HG03520 (cell line): Measurements from ENCODE around the gene ETV3.

Source experiments
- ATAC-seq: cut with Tn5 transposase; IDR thresholded peaks from one replicate; pipeline ENCODE4 v1.9.1; 2021; ENCODE audit warnings: mild to moderate bottlenecking, moderate library complexity; ENCODE audit not compliant: unreplicated experiment

Gene ETV3

DNA sequence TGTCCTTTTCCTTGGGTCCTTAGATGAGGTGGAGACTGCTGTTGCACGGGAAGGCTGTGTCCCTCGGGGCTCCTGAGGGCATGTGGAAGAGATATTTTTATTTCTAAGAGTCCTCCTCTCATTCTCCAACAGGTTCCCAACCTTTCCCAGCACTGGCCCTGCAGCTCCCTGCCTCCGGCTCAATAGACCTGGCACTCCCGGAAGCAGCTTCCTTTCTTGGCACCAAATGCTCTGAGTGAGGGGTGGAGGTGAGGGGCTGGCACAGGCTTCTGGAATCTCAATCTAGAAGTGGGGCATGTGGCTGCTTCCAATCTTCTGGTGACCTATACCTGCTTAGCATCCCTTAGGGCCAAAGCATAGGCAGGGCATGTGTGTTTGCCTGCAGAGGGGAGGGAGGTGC, 43.1 kb downstream of the ETV3 start:
- ATAC-seq, result no peak

- ATAC-seq, result no peak
These were observed 45.4 kb downstream of the ETV3 start for GRCh38 chr1:157092831-157093230.

DNA sequence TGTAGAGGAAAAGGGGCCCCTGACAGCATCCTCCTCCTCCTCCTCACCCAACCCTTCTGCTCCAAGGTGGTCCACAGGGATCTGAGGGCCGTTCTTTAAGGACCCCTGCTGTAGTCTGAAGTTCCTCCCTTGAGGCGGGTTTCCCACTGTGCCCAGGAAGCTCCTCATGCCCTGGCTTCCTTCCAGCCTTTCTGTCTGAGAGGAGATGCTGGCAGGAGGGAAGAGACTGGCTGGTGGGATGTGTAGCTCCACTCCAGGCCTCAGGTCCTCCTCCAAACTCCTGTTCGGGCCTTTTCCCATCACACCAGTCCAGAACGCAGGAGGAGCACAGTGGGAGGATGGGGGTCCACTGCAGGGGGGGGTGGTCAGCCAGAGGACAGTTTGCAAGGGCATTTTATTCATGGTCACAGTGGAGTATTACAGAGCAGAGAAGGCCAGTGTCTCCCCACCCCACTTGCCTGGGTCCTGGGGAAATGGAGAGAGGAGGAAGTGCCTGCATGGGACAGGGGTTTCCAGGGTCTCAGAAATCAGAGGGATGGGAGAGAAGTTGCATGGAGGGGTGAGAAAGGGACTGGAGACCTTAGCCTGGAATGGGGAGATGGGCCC, 46.4 kb downstream of the ETV3 start:
- ATAC-seq, result no peak

DNA sequence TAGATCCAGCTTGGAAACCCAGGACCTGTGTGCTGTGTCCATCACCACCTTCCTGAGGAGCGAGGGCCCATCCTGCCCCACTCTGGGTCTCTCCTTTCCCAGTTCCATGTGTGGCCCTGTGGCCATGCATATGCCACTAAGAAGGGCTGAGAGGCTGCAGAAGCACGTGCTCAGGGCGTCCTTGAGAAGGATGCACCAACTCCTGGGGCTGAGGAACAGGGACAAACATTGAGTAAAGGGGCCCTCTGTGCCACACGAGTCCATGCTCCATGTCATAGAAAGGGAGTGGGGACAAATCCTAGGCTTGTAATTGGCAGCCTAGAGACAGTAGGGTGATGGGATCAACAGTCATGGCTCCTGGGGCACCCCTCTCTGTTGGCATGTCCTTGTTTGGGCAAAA, 47.0 kb downstream of the ETV3 start:
- no peak for ATAC-seq

DNA sequence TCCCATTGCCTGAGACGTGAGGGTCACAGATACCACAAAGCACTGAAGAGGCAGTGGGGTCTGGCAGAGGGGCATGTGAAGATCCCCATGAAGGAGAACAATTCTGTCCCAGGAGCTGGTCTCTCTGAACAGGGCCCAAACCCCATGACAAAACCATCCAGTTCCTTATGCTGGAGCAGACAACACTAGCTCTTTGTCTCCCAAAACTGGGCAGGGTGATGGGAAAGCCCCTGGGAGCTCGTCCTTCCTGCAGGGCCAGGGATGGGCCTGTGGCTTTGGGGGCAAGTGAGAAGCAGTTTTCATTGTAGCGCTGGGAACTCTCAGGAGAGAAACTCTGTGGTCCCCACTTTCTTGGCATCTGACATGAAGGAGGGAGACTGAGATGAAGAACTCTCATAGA, 47.4 kb downstream of the ETV3 start:
- ATAC-seq, result no peak

DNA sequence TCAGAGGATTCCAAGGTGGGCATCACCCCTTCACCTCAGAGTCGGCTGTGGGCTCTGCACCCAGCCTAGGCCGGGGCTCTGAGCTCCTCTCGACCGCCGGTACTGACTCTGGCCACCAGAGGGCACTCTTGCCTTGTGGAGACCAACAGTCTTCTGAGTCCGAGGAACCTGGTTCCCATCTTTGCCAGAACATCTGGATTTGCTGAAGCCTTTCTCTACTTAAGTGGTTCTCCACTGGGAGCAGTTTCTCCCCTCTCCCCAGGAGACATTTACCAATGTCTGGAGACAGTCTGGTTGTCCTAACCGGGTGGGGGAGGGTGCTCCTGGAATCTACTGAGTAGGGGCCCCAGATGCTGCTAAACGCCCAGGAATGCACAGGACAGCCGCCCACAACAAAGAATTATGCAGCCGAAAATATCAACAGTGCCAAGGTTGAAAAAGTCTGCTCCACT, 48.0 kb downstream of the ETV3 start:
- no peak for ATAC-seq

- ATAC-seq, result no peak
These were observed 48.4 kb downstream of the ETV3 start for GRCh38 chr1:157089789-157090188.

- ATAC-seq, result no peak
These were observed 49.6 kb downstream of the ETV3 start for GRCh38 chr1:157088607-157089006.

- no peak for ATAC-seq
These were observed 51.2 kb downstream of the ETV3 start for GRCh38 chr1:157087030-157087429.

DNA sequence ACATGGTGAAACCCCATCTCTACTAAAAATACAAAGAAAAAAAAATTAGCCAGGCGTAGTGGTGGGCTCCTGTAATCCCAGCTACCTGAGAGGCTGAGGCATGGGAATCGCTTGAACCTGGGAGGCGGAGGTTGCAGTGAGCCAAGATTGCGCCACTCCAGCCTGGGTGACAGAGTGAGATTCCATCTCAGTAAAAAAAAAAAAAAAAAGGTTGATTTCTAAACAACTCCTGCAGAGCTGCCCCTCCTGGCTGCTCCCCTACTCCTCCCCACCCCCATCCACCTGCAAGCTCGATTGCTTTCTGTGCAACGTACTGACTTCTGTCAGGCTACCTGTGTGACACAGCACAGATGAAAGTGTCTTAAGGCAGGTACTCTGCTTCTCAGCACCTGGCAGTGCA, 51.9 kb downstream of the ETV3 start:
- ATAC-seq, result no peak

- ATAC-seq, result no peak
These were observed 52.8 kb downstream of the ETV3 start for GRCh38 chr1:157085421-157085820.

- ATAC-seq, result no peak
These were observed 53.5 kb downstream of the ETV3 start for GRCh38 chr1:157084720-157085119.

GRCh38 chr1:157081707-157082106, 56.5 kb downstream of the ETV3 start:
- ATAC-seq, result no peak

DNA sequence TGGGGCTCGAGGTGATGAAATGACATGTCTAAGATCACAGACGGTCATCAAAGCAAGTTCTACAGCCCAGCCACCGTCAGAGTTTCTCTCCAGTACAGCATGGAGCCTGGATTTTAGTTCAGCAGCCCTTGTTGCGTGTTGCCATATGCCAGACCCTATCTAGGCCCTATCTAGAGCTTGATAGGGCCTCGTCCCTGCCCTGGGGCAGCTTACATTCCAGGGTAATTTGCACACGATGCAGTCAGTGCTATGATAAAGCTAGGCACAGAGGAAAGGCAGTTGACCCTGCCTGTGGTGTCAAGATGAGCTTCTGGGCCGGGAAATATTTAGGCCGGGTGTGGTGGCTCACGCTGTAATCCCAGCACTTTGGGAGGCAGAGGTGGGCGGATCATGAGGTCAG, 57.5 kb downstream of the ETV3 start:
- no peak for ATAC-seq

DNA sequence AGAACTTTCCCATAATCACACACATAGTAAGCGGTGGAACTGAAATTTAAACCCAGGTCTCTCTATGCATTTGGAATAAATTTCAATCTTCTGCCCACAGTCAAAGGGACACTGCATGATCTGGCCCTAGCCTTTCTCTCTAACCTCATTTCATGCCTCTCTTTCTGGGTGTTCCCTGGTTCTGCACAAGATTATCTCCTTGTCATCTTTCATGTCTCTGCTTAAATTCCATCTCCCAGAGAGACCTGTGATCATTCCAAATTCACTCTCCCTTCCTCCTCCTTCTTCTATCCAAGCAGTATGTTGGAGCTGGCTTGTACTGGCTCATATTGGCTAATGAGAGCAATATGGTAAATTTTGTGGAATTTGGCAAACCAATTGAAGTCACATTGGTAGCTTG, 60.8 kb downstream of the ETV3 start:
- no peak for ATAC-seq

DNA sequence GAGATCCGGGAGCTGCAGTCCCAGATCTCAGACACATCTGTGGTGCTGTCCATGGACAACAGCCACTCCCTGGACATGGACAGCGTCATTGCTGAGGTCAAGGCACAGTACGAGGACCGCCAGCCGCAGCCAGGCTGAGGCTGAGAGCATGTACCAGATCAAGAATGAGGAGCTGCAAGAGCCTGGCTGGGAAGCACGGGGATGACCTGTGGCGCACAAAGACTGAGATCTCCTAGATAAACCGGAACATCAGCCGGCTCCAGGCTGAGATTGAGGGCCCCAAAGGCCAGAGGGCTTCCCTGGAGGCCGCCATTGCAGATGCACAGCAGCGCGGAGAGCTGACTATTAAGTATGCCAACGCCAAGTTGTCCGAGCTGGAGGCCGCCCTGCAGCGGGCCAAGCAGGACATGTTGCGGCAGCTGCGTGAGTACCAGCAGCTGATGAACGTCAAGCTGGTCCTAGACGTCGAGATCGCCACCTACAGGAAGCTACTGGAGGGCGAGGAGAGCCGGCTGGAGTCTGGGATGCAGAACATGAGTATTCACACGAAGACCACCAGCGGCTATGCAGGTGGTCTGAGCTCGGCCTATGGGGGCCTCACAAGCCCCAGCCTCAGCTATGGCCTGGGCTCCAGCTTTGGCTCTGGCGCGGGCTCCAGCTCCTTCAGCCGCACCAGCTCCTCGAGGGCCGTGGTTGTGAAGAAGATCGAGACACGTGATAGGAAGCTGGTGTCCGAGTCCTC, 64.1 kb downstream of the ETV3 start:
- ATAC-seq, result no peak
